B cell (primary cell): ENCODE results near the gene CSMD2.

Experiments
- CTCF ChIP-seq: fragments of 200-600 bp; IDR thresholded peaks from one replicate; pipeline ENCODE4 v1.8.0; 2022; ENCODE audit warnings: antibody characterized with exemption, mild to moderate bottlenecking
- EZH2 ChIP-seq: IDR thresholded peaks from 2 replicates; pipeline ENCODE4 v1.6.1; 2012; ENCODE audit warnings: borderline replicate concordance, low read depth, mild to moderate bottlenecking, moderate library complexity, low read length; ENCODE audit not compliant: insufficient read depth, poor library complexity, severe bottlenecking

- TF ChIP-seq CTCF (no peak), EZH2 (no peak)
Measured at GRCh38 chr1:33802268-33802667, 362.8 kb downstream of the CSMD2 start.
